Mesenchymal stem cell (in vitro differentiated cells and primary cell): ENCODE data around the gene KCTD6.

Experiments used
- DNase-seq: peaks from one replicate; pipeline ENCODE4 v3.0.0-alpha.2; 2013
- H2AFZ ChIP-seq: one replicate; pipeline ENCODE4 v1.6.1; 2013; ENCODE audit warnings: low read depth, mild to moderate bottlenecking, control low read depth, inconsistent platforms, low read length, moderate library complexity
- H2AK5ac ChIP-seq: 2 replicates; pipeline ENCODE4 v1.6.1; 2013; ENCODE audit warnings: low read length, moderate library complexity, mild to moderate bottlenecking, inconsistent platforms; ENCODE audit not compliant: severe bottlenecking
- H2BK120ac ChIP-seq: one replicate; pipeline ENCODE4 v1.6.1; 2013; ENCODE audit warnings: low read depth, mild to moderate bottlenecking, inconsistent platforms, low read length, moderate library complexity
- H2BK12ac ChIP-seq, 2 experiments: one replicate each; pipeline ENCODE4 v1.6.1; 2013; ENCODE audit warnings: inconsistent platforms in 2 of 2, low read length in 2 of 2, mild to moderate bottlenecking in 2 of 2, moderate library complexity in 2 of 2, control low read depth in 1 of 2
- H2BK15ac ChIP-seq: one replicate; pipeline ENCODE4 v1.6.1; 2013; ENCODE audit warnings: mild to moderate bottlenecking, low read depth, inconsistent platforms; ENCODE audit not compliant: poor library complexity, severe bottlenecking
- H2BK5ac ChIP-seq: 2 replicates; pipeline ENCODE4 v1.6.1; 2013; ENCODE audit warnings: low read depth, mild to moderate bottlenecking, low read length, control low read depth, inconsistent platforms; ENCODE audit not compliant: poor library complexity, severe bottlenecking
- H3K14ac ChIP-seq, 2 experiments: one replicate each; pipeline ENCODE4 v1.6.1; 2013; ENCODE audit warnings: inconsistent platforms in 2 of 2, low read length in 2 of 2, control low read depth in 1 of 2, mild to moderate bottlenecking in 1 of 2, moderate library complexity in 1 of 2
- H3K18ac ChIP-seq, 2 experiments: one replicate each; pipeline ENCODE4 v1.6.1; 2013; ENCODE audit warnings: inconsistent platforms in 2 of 2, low read length in 2 of 2, control low read depth in 1 of 2, low read depth in 1 of 2, mild to moderate bottlenecking in 1 of 2
- H3K23ac ChIP-seq, 2 experiments: one replicate each; pipeline ENCODE4 v1.6.1; 2013; ENCODE audit warnings: inconsistent platforms in 2 of 2, low read length in 2 of 2, mild to moderate bottlenecking in 2 of 2, moderate library complexity in 2 of 2, control low read depth in 1 of 2
- H3K27ac ChIP-seq: 2 replicates; pipeline ENCODE4 v1.5.1; 2013; ENCODE audit warnings: mild to moderate bottlenecking, moderate library complexity, low read length, control low read depth, inconsistent platforms; ENCODE audit not compliant: poor library complexity, severe bottlenecking
- H3K27me3 ChIP-seq, 2 experiments: 2 replicates each; pipeline versions ENCODE4 v1.6.1 to v1.7.0; 2013; ENCODE audit warnings: low read length in 2 of 2, mild to moderate bottlenecking in 2 of 2, moderate library complexity in 2 of 2, control low read depth in 1 of 2, inconsistent platforms in 1 of 2; ENCODE audit not compliant: control insufficient read depth in 1 of 2, insufficient read depth in 1 of 2
- H3K36me3 ChIP-seq, 2 experiments: 2 replicates each; pipeline versions ENCODE4 v1.6.1 to v1.7.0; 2013; ENCODE audit warnings: low read length in 2 of 2, control low read depth in 1 of 2, inconsistent platforms in 1 of 2, low read depth in 1 of 2, mild to moderate bottlenecking in 1 of 2; ENCODE audit not compliant: insufficient read depth in 2 of 2, control insufficient read depth in 1 of 2
- H3K4ac ChIP-seq, 2 experiments: one replicate each; pipeline ENCODE4 v1.6.1; 2013; ENCODE audit warnings: inconsistent platforms in 2 of 2, low read length in 2 of 2, mild to moderate bottlenecking in 2 of 2, moderate library complexity in 2 of 2, control low read depth in 1 of 2, low read depth in 1 of 2
- H3K4me1 ChIP-seq: 2 replicates; pipeline ENCODE4 v1.6.1; 2013; ENCODE audit warnings: low read depth, low read length, control low read depth; ENCODE audit not compliant: control insufficient read depth, insufficient read depth
- H3K4me2 ChIP-seq: 2 replicates; pipeline ENCODE4 v1.6.1; 2013; ENCODE audit warnings: low read length, mild to moderate bottlenecking, inconsistent platforms; ENCODE audit not compliant: poor library complexity, severe bottlenecking
- H3K4me3 ChIP-seq, 2 experiments: 2 replicates each; pipeline versions ENCODE4 v1.5.1 to v1.7.0; 2013; ENCODE audit warnings: low read length in 2 of 2, mild to moderate bottlenecking in 2 of 2, control low read depth in 1 of 2, low read depth in 1 of 2; ENCODE audit not compliant: insufficient read depth in 1 of 2
- H3K79me1 ChIP-seq: replicated peaks from 2 replicates; pipeline ENCODE4 v1.6.1; 2013; ENCODE audit warnings: mild to moderate bottlenecking, control low read depth, low read length, inconsistent platforms; ENCODE audit not compliant: poor library complexity, severe bottlenecking
- H3K9ac ChIP-seq: 2 replicates; pipeline ENCODE4 v1.7.0; 2013; ENCODE audit warnings: mild to moderate bottlenecking, low read length, moderate library complexity
- H3K9me3 ChIP-seq: 2 replicates; pipeline ENCODE4 v1.7.0; 2013; ENCODE audit warnings: mild to moderate bottlenecking, low read length; ENCODE audit not compliant: control insufficient read depth
- H4K8ac ChIP-seq: one replicate; pipeline ENCODE4 v1.6.1; 2013; ENCODE audit warnings: inconsistent platforms, mild to moderate bottlenecking, low read length, moderate library complexity
- H4K91ac ChIP-seq: one replicate; pipeline ENCODE4 v1.6.1; 2013; ENCODE audit warnings: mild to moderate bottlenecking, low read length, inconsistent platforms
- WGBS: methylation state at CpG from one replicate; pipeline ENCODE4 v1.1.7; 2013; ENCODE audit warnings: mixed read lengths; 5-methylcytosine and 5-hydroxymethylcytosine counted together

Gene KCTD6

GRCh38 chr3:58531555-58531954 is 39.7 kb downstream of the KCTD6 start:
- H2BK5ac ChIP-seq: no peak overlapping the region
- no peak overlapping the region for H2BK15ac ChIP-seq
- no peak overlapping the region for H4K91ac ChIP-seq
- H2AFZ ChIP-seq: no peak overlapping the region
- WGBS: 92% methylated on average over 5 of the region's 7 CpGs
- H3K36me3 ChIP-seq: peaks cover 0 to 77% of the 10 kb centered on the region in 2 experiments
- no peak overlapping the region for H3K27ac ChIP-seq
- no peak overlapping the region for H2AK5ac ChIP-seq
- no peaks in the 10 kb centered on the region for H3K9me3 ChIP-seq
- H2BK120ac ChIP-seq: no peak overlapping the region
- H3K4me2 ChIP-seq: no peak overlapping the region
- no peaks in the 10 kb centered on the region for H3K27me3 ChIP-seq
- H2BK12ac ChIP-seq: no peak overlapping the region
- no peak overlapping the region for H3K18ac ChIP-seq
- no peak overlapping the region for H3K9ac ChIP-seq
- H3K14ac ChIP-seq: no peak overlapping the region
- H3K23ac ChIP-seq: no peak overlapping the region
- no peaks in the 10 kb centered on the region for H3K79me1 ChIP-seq
- no peak overlapping the region for H3K4ac ChIP-seq
- H4K8ac ChIP-seq: no peak overlapping the region
- H3K4me3 ChIP-seq: no peak overlapping the region
- H3K4me1 ChIP-seq: peaks cover 19% of the 10 kb centered on the region
- no peak for DNase-seq

- Histone ChIP-seq H3K18ac (no peak overlapping the region), H4K91ac (no peak overlapping the region), H2BK5ac (no peak overlapping the region), H4K8ac (no peak overlapping the region), H3K36me3 (peaks cover 0 to 77% of the 10 kb centered on the region in 2 experiments), H2AFZ (no peak overlapping the region), H3K9me3 (no peaks in the 10 kb centered on the region), H3K27ac (no peak overlapping the region), H3K4me1 (peaks cover 21% of the 10 kb centered on the region), H3K14ac (no peak overlapping the region), H2BK15ac (no peak overlapping the region), H3K27me3 (no peaks in the 10 kb centered on the region), H2BK120ac (no peak overlapping the region), H3K4me2 (no peak overlapping the region), H2AK5ac (no peak overlapping the region), H3K4ac (no peak overlapping the region), H2BK12ac (no peak overlapping the region), H3K9ac (no peak overlapping the region), H3K79me1 (no peaks in the 10 kb centered on the region), H3K4me3 (no peak overlapping the region), H3K23ac (no peak overlapping the region)
- DNase-seq: peak; percentile 28
- WGBS: 85% methylated on average over 1 of the region's 2 CpGs
Measured at GRCh38 chr3:58531956-58532355, 40.1 kb downstream of the KCTD6 start.

- no peak overlapping the region for H3K14ac ChIP-seq
- H3K9ac ChIP-seq: peak overlapping the region; percentile 62
- no peaks in the 10 kb centered on the region for H3K9me3 ChIP-seq
- H3K36me3 ChIP-seq: peaks cover 0 to 73% of the 10 kb centered on the region in 2 experiments
- H3K27ac ChIP-seq: no peak overlapping the region
- no peak overlapping the region for H3K4me2 ChIP-seq
- H2BK120ac ChIP-seq: no peak overlapping the region
- no peak overlapping the region for H3K18ac ChIP-seq
- no peak overlapping the region for H2AK5ac ChIP-seq
- no peak overlapping the region for H2BK5ac ChIP-seq
- H2BK15ac ChIP-seq: no peak overlapping the region
- H3K4me3 ChIP-seq: no peak overlapping the region
- DNase-seq: peak; percentile 84
- 2% methylated on average over 8 of the region's 11 CpGs for WGBS
- no peaks in the 10 kb centered on the region for H3K79me1 ChIP-seq
- no peak overlapping the region for H3K4ac ChIP-seq
- H4K91ac ChIP-seq: no peak overlapping the region
- H2AFZ ChIP-seq: no peak overlapping the region
- no peak overlapping the region for H3K23ac ChIP-seq
- H3K27me3 ChIP-seq: no peaks in the 10 kb centered on the region
- peaks cover 23% of the 10 kb centered on the region for H3K4me1 ChIP-seq
- peak overlapping the region in 1 of 2 experiments; percentile 38 for H2BK12ac ChIP-seq
- peak overlapping the region; percentile 19 for H4K8ac ChIP-seq
Measured at GRCh38 chr3:58532794-58533220, 40.9 kb downstream of the KCTD6 start.

GRCh38 chr3:58534592-58535494 is 42.9 kb downstream of the KCTD6 start:
- H3K9me3 ChIP-seq: no peaks in the 10 kb centered on the region
- H2AK5ac ChIP-seq: no peak overlapping the region
- no peaks in the 10 kb centered on the region for H3K79me1 ChIP-seq
- H4K8ac ChIP-seq: no peak overlapping the region
- 93% methylated on average over 9 of the region's 9 CpGs for WGBS
- DNase-seq: no peak
- no peak overlapping the region for H2BK15ac ChIP-seq
- H3K4me1 ChIP-seq: peaks cover 14% of the 10 kb centered on the region
- no peak overlapping the region for H2AFZ ChIP-seq
- H2BK120ac ChIP-seq: no peak overlapping the region
- H3K36me3 ChIP-seq: peaks cover 0 to 53% of the 10 kb centered on the region in 2 experiments
- H2BK5ac ChIP-seq: no peak overlapping the region
- H3K23ac ChIP-seq: no peak overlapping the region
- H4K91ac ChIP-seq: peak overlapping the region; percentile 52
- H3K27me3 ChIP-seq: no peaks in the 10 kb centered on the region
- H3K9ac ChIP-seq: no peak overlapping the region
- H2BK12ac ChIP-seq: no peak overlapping the region
- H3K27ac ChIP-seq: no peak overlapping the region
- no peak overlapping the region for H3K4me2 ChIP-seq
- no peak overlapping the region for H3K4me3 ChIP-seq
- H3K14ac ChIP-seq: peak overlapping the region in 1 of 2 experiments; percentile 26
- no peak overlapping the region for H3K18ac ChIP-seq
- peak overlapping the region in 1 of 2 experiments; percentile 24 for H3K4ac ChIP-seq
